Effector memory CD8-positive, alpha-beta T cell (primary cell): ENCODE data around the gene GABRB3.

Experiments
- ATAC-seq: fragments of 150-1000 bp; cut with Tn5 transposase; replicated peaks from 2 replicates; pipeline ENCODE4 v1.10.0; 2021; ENCODE audit warnings: mild to moderate bottlenecking, moderate library complexity
- DNase-seq, 3 experiments: peaks; one replicate each; pipeline ENCODE4 v3.0.0; 2021
- H3K27ac Mint-ChIP-seq, 2 donors: one replicate each; pipeline ENCODE4 v1.8.0; 2022; ENCODE audit warnings: mild to moderate bottlenecking in 2 of 2, mixed read lengths in 2 of 2, moderate library complexity in 2 of 2
- H3K27me3 Mint-ChIP-seq, 2 donors: one replicate each; pipeline ENCODE4 v1.8.0; 2022; ENCODE audit warnings: mixed read lengths in 2 of 2
- H3K36me3 Mint-ChIP-seq: one replicate; pipeline ENCODE4 v1.8.0; 2022; ENCODE audit warnings: mild to moderate bottlenecking, moderate library complexity, mixed read lengths; ENCODE audit not compliant: insufficient read depth
- H3K4me1 Mint-ChIP-seq, 2 donors: one replicate each; pipeline ENCODE4 v1.8.0; 2022; ENCODE audit warnings: low read depth in 2 of 2, mixed read lengths in 2 of 2
- H3K4me3 Mint-ChIP-seq, 2 donors: one replicate each; pipeline ENCODE4 v1.8.0; 2022; ENCODE audit warnings: mild to moderate bottlenecking in 2 of 2, mixed read lengths in 2 of 2, moderate library complexity in 2 of 2
- H3K9me3 Mint-ChIP-seq, 2 donors: one replicate each; pipeline ENCODE4 v1.8.0; 2022; ENCODE audit warnings: mixed read lengths in 2 of 2

GABRB3 gene

DNA sequence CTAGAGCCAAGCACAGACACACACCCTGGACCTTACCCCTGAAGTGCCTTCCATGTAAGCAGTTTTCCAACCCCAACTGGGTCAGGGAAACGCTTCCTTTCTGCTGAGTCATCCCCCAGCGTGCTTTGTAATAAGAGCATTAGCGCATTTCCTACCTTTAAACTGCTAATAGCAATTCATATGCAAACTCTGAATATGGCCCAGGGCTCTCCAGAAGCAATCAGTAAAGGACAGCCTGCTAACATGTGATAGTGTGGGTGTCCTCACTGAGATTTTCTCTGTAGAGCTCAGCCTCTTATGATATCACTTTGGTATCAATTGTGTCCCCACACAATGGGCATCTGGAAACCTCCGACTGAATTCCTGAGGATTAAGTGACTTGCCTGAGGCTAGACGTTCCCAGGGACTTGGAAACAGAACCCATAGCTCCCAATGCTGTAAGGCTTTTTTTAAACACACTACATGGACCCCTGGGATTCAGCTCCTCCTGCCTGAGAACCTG lies 5.6 kb downstream of the GABRB3 start:
- H3K4me1 Mint-ChIP-seq: no peaks in the 10 kb centered on the region
- no peak overlapping the region for H3K27ac Mint-ChIP-seq
- ATAC-seq (no peak), DNase-seq (no peak)
- H3K36me3 Mint-ChIP-seq: no peaks in the 10 kb centered on the region
- peaks cover 0 to 10% of the 10 kb centered on the region in 2 donors for H3K27me3 Mint-ChIP-seq
- H3K9me3 Mint-ChIP-seq: peaks cover 5 to 7% of the 10 kb centered on the region in 2 donors
- no peak overlapping the region for H3K4me3 Mint-ChIP-seq

DNA sequence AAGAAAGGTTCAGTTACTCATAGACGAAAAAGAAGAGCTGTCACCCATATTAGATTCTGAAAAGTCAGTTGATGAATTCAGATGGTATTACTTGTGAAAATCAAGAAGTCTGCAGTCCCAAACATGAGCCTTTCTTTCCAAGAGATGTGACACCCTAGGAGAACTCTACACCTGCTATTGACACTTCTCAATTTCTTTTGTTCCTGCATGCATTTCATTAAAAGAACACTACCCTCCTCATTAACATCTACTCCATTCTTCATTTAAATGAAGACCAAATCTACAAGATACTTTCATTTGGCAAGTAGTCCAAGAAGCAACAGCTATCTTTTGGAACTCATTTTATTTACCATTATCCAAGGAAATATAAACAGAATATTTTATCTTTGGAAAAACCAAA lies 6.6 kb downstream of the GABRB3 start:
- H3K9me3 Mint-ChIP-seq: peaks cover 5 to 7% of the 10 kb centered on the region in 2 donors
- peaks cover 0 to 3% of the 10 kb centered on the region in 2 donors for H3K27me3 Mint-ChIP-seq
- H3K27ac Mint-ChIP-seq: no peak overlapping the region
- no peaks in the 10 kb centered on the region for H3K4me1 Mint-ChIP-seq
- ATAC-seq: no peak
- H3K36me3 Mint-ChIP-seq: no peaks in the 10 kb centered on the region
- no peak overlapping the region for H3K4me3 Mint-ChIP-seq
- no peak for DNase-seq

DNA sequence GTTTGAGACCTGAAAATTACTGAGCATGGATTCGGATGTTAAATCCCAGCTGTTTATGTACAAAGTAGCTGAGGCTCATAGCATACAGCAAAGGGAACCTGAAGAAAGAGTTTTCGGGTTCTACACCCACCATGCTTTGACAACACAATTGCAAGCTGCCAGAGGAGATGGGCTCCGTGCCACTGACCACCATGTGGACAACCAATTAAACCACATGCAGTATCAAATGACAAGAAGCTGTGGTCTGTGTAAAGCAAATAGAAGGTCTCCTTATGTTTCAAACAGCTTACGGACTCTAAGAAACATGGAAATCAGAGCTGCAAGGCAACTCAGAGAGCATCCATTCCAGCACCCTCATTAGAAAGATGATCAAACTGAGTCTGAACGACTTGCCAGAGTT lies 12.9 kb downstream of the GABRB3 start:
- Mint-ChIP-seq H3K4me3 (no peak overlapping the region), H3K36me3 (no peaks in the 10 kb centered on the region), H3K9me3 (peaks cover 8 to 11% of the 10 kb centered on the region in 2 donors), H3K27ac (no peak overlapping the region), H3K4me1 (no peaks in the 10 kb centered on the region), H3K27me3 (no peaks in the 10 kb centered on the region)
- DNase-seq: no peak
- no peak for ATAC-seq

DNA sequence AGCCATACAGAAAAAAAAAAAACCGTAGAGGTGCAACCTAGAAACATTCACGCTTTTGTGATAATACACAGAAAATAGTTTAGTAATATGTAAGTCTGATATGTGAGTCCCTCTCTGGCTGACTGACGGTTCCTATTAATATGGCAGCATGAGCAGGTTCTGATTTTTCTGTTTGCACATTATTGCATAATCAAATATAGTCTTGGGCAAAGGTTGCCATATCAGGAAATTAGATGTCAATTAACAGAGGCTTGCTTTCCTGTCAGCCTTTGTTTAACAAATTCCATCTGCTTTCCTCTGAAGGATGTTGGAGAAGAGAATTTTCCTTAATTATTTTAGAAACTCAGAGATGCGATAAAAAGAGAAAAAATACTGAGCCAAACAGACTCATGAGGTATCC lies 14.8 kb downstream of the GABRB3 start:
- Mint-ChIP-seq H3K4me3 (no peak overlapping the region), H3K4me1 (no peaks in the 10 kb centered on the region), H3K9me3 (peaks cover 16 to 23% of the 10 kb centered on the region in 2 donors), H3K27ac (no peak overlapping the region), H3K27me3 (no peaks in the 10 kb centered on the region), H3K36me3 (peaks cover 3% of the 10 kb centered on the region)
- ATAC-seq (no peak), DNase-seq (no peak)

DNA sequence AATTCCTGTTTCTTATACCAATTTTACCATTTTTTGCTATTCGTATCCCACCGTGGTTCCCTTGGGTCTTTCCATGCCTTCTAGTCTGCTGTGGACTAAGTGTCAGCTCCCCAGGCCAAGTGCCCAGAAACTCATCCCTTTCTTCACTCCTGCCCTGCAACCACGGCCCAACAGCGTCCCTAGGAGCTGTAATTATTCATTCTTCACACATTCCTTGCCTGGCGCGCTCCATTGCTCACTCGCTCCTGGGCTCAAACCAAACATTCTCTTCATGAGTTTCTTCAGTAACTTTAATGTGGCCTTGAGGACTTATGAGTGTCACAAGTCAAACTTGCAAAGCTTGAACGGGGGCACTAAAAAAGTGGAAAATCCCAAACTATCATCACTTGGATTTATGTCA lies 15.7 kb downstream of the GABRB3 start:
- peaks cover 3% of the 10 kb centered on the region for H3K36me3 Mint-ChIP-seq
- H3K4me1 Mint-ChIP-seq: no peaks in the 10 kb centered on the region
- no peaks in the 10 kb centered on the region for H3K27me3 Mint-ChIP-seq
- peaks cover 18 to 26% of the 10 kb centered on the region in 2 donors for H3K9me3 Mint-ChIP-seq
- H3K4me3 Mint-ChIP-seq: no peak overlapping the region
- ATAC-seq: no peak
- DNase-seq: no peak
- H3K27ac Mint-ChIP-seq: no peak overlapping the region

DNA sequence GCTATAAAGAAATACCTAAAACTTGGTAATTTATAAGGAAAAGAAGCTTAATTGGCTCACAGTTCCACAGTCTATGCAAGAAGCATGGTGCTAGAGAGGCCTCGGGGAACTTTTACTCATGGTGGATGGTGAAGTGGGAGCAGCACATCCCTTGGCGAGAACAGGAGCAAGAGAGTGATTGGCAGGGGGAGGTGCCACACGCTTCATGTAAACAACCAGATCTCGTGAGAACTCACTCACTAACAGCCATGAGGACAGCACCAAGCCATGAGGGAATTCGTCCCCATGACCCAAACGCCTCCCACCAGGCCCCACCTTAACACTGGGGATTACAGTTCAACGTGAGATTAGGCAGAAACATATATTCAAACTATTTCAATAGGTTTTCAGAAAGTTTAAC lies 28.0 kb downstream of the GABRB3 start:
- Mint-ChIP-seq H3K9me3 (peaks cover 10 to 12% of the 10 kb centered on the region in 2 donors), H3K36me3 (no peaks in the 10 kb centered on the region), H3K4me1 (no peaks in the 10 kb centered on the region), H3K4me3 (no peak overlapping the region), H3K27me3 (no peaks in the 10 kb centered on the region), H3K27ac (no peak overlapping the region)
- no peak for ATAC-seq
- no peak for DNase-seq

DNA sequence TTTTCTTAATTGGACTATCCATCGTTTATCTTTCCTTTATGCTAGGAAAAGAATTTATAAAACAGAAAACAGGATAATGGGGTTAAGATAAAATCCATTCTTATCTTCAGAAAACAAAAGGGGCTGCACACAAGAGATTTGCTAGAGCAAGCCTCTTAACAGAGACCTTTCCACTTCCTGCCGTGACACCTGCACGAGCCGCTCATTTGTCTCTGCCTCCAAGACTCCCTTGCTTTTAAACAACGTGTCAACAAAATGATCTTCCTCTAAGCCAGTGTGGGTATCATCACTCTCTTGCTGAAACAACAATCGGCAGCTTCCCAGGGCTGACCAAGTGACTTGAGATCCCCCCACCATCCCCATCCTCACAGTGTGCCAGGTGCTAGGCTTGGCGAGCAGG lies 33.1 kb downstream of the GABRB3 start:
- H3K9me3 Mint-ChIP-seq: peaks cover 13 to 17% of the 10 kb centered on the region in 2 donors
- H3K4me1 Mint-ChIP-seq: no peaks in the 10 kb centered on the region
- no peak overlapping the region for H3K4me3 Mint-ChIP-seq
- no peaks in the 10 kb centered on the region for H3K27me3 Mint-ChIP-seq
- H3K27ac Mint-ChIP-seq: no peak overlapping the region
- ATAC-seq (no peak), DNase-seq (no peak)
- no peaks in the 10 kb centered on the region for H3K36me3 Mint-ChIP-seq

DNA sequence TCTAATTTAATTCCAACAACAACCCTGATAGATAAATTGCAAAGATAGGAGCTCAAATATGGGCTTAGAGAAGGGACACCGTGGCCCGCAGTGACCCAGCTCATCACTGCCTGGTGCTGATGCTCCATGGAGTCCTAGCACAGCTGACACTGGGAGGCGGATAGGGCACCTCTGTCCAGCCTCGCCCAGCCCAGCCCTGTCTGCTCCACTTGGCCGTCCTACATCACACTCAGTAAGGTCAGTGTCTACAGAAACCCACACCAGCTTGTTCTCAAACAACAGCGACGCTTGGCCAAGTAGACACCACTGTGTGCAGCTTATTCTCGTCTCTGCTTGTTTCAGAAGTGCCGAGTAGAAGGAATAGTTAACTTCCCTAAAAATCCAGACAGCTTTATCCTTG lies 33.9 kb downstream of the GABRB3 start:
- Mint-ChIP-seq H3K27ac (no peak overlapping the region), H3K4me3 (no peak overlapping the region), H3K9me3 (peaks cover 13 to 17% of the 10 kb centered on the region in 2 donors), H3K27me3 (no peaks in the 10 kb centered on the region), H3K4me1 (no peaks in the 10 kb centered on the region), H3K36me3 (no peaks in the 10 kb centered on the region)
- ATAC-seq: no peak
- no peak for DNase-seq

DNA sequence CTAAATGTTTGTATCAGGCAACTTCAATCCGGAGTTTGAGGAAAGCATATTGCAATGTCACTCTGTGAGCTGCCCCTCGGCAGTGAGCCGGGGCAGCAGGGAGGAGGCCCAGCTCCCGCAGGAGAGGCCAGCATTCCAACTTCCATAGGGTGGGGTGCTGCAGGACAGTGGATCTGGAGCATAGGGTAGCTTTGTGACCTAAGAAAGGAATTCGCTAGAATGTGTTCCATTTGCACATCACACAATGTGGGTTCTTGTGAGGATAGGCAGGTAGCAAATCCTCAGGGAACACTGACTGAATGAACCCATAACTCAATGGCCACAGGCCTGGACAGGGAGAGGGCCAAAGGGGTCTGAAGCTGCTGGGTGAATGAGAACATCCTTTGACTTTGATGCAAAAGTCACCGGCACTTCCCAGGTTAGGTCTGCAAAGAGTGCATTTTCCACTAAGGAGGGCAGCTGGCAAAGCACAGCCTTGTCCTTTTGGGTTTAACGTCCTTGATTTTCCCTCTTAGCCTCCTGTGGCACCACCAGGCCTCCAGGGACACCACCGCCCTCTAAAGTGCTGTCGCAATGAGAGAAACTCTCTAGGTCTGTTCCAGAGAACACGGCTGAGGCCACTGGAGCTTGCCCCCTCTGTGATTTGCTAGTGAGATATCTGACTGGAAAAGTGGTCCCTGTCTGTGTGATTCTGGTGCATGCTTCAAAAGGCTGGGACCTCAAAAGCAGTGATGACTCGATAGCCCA lies 36.2 kb downstream of the GABRB3 start:
- H3K36me3 Mint-ChIP-seq: no peaks in the 10 kb centered on the region
- H3K9me3 Mint-ChIP-seq: peaks cover 11 to 14% of the 10 kb centered on the region in 2 donors
- ATAC-seq (no peak), DNase-seq (no peak)
- H3K27ac Mint-ChIP-seq: no peak overlapping the region
- no peaks in the 10 kb centered on the region for H3K4me1 Mint-ChIP-seq
- no peak overlapping the region for H3K4me3 Mint-ChIP-seq
- no peaks in the 10 kb centered on the region for H3K27me3 Mint-ChIP-seq

DNA sequence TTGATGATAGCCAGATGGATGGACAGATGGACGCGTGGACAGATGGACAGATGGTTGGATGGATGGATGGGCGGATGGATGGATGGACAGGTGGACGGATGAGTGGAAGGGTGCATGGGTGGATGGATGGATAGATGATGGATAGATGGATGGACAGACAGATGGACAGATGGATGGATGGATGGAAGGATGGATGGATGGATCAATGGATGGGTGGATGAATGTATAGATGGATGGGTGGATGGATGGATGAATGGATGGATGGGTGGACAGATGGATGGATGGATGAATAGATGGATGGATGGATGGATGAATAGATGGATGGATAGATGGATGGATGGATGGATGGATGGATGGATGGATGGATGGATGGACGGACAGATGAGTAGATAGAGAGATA lies 40.9 kb downstream of the GABRB3 start:
- H3K4me3 Mint-ChIP-seq: no peak overlapping the region
- peaks cover 20 to 25% of the 10 kb centered on the region in 2 donors for H3K9me3 Mint-ChIP-seq
- H3K27ac Mint-ChIP-seq: no peak overlapping the region

DNA sequence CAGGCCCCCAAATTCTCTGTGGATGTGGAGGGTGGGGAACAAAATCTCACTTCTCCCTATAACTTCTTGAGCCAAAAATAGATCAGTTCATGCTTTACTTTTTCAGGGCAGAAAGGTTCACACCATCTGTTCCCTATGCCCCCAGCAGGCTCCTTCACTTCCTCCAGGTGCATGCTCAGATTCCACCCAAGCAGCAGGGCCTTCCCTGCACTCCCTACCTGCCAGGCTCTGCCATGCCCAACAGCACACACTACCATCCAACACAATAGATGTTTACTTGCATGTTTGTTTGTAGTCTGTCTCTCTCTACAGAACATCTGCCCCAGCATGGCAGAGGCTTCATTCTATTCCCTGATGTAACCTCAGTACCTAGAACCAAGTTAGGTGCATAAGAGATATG lies 43.3 kb downstream of the GABRB3 start:
- DNase-seq (no peak), ATAC-seq (no peak)
- no peak overlapping the region for H3K4me3 Mint-ChIP-seq
- H3K9me3 Mint-ChIP-seq: peaks cover 16 to 32% of the 10 kb centered on the region in 2 donors
- no peaks in the 10 kb centered on the region for H3K36me3 Mint-ChIP-seq
- H3K27me3 Mint-ChIP-seq: no peaks in the 10 kb centered on the region
- no peaks in the 10 kb centered on the region for H3K4me1 Mint-ChIP-seq
- H3K27ac Mint-ChIP-seq: no peak overlapping the region

More for the DNA sequence above, 40.9 kb downstream of the GABRB3 start:
- H3K4me1 Mint-ChIP-seq: no peaks in the 10 kb centered on the region
- H3K36me3 Mint-ChIP-seq: no peaks in the 10 kb centered on the region
- no peaks in the 10 kb centered on the region for H3K27me3 Mint-ChIP-seq
- ATAC-seq (no peak), DNase-seq (no peak)

DNA sequence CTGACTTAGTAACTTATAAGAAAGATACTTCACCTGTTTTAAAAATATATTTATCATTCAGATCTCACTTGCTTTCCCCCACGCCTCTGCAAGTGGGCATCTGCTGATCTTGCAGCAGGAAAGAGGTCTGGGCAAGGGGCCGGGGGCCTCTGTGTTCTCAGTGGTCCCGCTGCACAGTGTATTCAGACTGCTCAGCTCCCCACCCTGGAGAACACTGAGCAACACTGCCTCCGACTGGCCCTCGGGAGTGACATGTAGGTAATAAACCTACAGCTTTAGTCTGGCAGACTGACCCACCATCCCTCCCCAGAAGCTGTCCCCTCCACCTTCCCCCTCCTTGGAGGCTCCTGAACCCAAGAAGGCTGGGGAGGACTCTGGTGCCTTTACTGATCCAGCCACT lies 43.8 kb downstream of the GABRB3 start:
- no peaks in the 10 kb centered on the region for H3K36me3 Mint-ChIP-seq
- no peaks in the 10 kb centered on the region for H3K4me1 Mint-ChIP-seq
- no peak overlapping the region for H3K4me3 Mint-ChIP-seq
- peaks cover 19 to 37% of the 10 kb centered on the region in 2 donors for H3K9me3 Mint-ChIP-seq
- DNase-seq: no peak
- no peak overlapping the region for H3K27ac Mint-ChIP-seq
- H3K27me3 Mint-ChIP-seq: no peaks in the 10 kb centered on the region
- no peak for ATAC-seq

DNA sequence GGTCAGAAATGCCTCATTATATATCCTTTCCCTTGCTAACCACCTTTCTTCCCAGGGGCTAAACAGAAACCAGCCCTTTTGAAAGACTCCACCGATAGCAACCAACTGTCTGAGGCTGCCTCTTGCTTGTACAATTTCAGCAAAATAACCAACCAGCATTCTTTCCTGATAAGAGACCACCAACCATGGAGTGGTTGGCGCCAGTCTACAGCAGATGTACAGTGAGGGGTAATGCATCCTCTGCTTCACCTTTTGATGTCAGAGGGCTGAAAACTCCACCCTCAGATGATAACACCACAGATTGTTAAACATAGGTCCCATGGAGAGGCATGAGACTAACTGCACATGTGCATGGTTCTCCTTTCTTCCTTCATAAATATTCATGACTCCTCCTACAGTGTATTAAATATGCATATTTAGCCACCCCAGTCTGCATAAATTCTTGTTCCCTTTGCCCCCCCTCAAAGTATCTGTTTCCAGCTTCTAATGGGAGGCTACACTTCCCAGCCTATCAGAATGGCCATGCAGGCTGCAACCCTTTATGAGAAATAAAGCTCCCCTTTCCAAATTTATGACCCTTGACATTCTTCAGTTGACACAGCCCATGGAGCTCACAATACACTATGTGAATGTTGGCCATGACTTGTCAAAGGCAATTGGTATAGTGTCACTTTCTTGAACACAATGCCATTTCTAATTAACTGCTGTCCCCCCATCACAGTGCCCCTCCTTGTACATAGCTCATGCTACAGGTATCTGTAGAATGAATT lies 48.3 kb downstream of the GABRB3 start:
- peaks cover 17 to 25% of the 10 kb centered on the region in 2 donors for H3K9me3 Mint-ChIP-seq
- DNase-seq (no peak), ATAC-seq (no peak)
- no peak overlapping the region for H3K4me3 Mint-ChIP-seq
- no peaks in the 10 kb centered on the region for H3K36me3 Mint-ChIP-seq
- H3K27ac Mint-ChIP-seq: no peak overlapping the region
- H3K4me1 Mint-ChIP-seq: no peaks in the 10 kb centered on the region
- H3K27me3 Mint-ChIP-seq: no peaks in the 10 kb centered on the region

DNA sequence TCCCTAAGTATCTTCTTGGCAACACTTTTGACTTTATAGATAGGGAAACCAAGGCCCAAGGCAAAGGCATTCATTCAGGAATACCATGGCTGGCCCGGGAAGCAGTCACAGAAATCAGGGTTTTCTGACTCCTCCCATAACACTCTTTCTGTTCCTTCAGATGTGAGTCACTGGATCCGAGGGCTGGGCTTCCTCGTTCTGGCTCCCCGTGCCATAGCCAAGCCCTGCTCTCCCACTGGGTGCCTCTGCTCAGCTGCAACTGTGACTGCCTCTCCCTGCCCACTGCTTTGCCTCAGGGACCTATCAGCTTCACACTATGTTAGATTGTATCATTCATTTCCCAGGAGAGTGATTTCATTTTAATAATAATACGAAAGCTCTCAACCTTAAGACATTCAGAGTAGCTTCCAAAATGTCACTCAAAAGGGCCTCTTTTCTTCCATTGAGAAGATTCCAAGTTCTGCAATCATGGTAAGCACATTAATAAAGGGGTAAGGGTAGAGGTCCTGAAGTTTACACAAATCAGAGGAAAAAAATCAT lies 50.2 kb downstream of the GABRB3 start:
- Mint-ChIP-seq H3K4me3 (no peak overlapping the region), H3K27ac (no peak overlapping the region), H3K36me3 (no peaks in the 10 kb centered on the region), H3K27me3 (no peaks in the 10 kb centered on the region), H3K4me1 (no peaks in the 10 kb centered on the region), H3K9me3 (peaks cover 10 to 32% of the 10 kb centered on the region in 2 donors)
- ATAC-seq: no peak
- no peak for DNase-seq
